GM11168 (cell line): ENCODE measurements around the gene IQCN.

Source experiments
- in situ Hi-C: fragments of 300-500 bp; cut with MboI; formaldehyde crosslinking; loops from one replicate; pipeline ENCODE4 v1.12.0; 2022; ENCODE audit warnings: low sequenced_read_pairs; ENCODE audit not compliant: unreplicated experiment

The IQCN gene

DNA sequence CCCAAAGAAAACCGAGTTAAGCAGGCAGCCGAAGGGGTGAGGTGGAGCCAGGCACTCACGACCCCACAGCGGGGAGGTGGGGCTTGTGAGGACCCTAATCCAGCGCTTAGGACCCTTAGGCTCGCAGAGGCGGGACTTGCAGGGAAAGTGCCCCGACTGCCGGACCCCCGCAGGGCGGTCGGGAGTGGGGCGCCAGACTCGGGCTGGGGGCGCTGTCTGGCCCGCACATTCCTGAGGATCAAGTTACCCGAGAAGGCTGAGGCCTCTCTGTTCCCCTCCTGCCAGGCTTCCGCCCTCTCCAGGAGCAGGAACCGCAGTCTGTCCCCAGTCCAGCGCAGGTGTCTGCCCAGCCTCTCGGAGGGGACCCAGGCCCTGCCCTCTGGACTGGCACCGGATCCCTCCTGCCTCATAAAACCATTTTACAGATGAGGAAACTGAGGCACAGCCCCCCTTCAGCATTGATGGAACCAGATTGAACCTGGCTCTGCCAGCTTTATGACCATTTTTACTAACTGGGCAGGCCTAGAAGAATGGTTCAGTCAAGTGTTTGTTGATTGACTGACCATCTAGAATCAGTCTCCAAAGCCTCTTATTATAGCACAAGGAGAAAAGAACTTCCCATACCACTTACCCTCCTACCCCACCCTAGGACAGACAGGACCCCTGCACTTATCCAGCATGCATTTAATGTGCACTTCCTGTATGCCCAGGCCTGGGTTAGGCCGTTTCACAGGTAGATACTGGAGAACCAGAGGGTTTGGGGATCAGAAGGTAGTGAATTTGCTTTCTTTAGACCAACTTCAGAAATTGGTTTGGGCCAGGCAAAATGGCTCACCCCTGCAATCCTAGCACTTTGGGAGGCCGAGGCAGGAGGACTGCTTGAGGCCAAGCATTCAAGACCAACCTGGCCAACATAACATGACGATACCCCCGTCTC is 13.9 kb upstream of the IQCN start:
- in situ Hi-C loops, result no loop called here

DNA sequence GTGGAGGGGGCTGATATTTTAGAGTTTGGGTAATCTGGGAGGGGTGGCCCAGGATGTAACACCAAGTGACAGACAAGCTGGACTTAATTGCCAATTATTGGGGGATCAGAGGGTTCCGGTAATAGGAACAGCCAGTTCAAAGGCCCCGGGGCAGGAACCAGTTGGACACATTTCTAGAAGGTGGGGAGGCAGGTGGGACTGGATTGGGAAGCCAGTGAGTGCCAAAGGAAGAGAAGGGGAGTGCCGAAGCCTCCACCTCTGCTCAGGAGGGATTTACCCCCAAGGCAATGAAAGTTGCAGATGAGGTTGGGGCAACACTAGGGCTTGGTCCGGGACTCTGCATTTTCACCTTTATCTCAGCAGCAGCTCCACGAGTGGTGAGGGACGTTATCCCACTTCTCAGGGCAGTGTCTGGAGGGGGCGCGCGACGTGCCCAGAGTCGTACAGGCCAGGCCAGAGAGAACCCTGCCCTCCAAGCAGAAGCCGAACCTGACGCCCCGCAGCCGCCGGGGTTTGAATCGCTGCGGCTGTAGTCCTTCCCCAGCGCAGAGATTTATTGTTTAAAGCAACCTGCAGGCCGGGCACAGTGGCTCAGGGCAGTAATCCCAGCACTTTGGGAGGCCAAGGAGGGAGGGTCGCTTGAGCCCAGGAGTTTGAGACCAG is 12.9 kb upstream of the IQCN start:
- in situ Hi-C loops, result no loop called here

DNA sequence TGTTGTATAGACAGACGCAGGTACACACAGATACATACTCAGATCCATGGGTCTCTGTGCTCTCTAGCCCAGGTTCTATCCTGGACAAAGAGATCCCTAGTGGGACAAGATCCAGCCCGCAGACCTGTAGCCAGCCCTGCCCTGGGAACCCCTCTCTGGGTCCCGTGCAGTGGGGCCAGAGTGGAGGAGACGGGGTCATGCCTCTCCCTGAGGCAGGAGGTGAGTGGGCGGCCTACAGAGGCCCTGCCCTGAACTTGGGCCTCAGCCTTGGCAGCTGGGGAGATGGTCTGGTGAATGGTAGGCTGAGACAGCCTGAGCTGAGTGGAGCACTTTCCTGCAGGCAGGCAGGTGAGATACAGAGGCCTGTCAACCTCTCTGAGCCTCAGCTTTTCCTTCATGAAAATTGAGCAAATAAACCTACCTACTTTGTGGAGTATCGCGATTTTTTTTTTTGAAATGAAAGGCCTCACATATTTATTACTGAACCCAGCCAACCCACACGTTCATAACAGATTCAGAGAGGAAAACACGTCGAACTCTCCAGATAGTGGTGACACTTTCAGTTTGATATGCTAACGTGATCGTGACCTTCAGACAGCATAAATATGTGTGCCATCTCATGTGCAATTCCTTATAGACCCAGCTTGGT is 10.6 kb upstream of the IQCN start:
- in situ Hi-C loops, result no loop called here

DNA sequence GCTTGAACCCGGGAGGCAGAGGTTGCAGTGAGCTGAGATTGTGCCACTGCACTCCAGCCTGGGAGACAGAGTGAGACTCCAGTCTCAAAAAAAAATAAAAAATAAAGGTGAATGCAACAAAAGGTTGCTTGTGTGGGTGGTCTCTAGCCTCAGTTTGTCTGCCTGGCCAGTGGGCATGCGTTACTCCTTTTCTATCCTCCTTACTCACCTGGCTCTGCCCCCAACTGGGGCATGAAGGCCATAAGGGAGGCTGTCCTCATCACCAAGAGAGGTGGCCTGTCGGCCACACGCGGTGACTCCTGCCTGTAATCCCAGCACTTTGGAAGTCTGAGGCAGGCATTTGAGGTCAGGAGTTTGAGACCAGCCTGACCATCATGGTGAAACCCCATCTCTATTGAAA is 9.1 kb upstream of the IQCN start:
- in situ Hi-C loops, result no loop called here

DNA sequence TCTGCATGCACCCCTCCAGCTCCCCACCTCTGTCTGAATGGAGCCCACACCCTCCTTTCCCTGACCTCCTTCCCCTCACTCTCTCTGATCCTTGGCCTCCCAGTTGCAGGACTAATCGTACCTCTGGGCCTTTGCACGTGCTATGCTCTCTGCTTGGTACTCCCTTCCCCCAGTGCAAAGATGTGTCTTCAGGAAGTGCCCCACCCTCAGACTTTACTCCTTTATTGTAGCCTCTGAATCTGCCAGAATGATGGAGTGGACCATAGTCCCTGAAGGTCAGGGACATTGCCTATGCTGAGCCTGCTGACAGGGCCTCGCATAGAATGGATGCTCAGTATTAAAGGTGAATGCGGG is 8.5 kb upstream of the IQCN start:
- in situ Hi-C loops, result no loop called here

GRCh38 chr19:18282021-18282787 is 8.0 kb upstream of the IQCN start:
- in situ Hi-C loops, result no loop called here

DNA sequence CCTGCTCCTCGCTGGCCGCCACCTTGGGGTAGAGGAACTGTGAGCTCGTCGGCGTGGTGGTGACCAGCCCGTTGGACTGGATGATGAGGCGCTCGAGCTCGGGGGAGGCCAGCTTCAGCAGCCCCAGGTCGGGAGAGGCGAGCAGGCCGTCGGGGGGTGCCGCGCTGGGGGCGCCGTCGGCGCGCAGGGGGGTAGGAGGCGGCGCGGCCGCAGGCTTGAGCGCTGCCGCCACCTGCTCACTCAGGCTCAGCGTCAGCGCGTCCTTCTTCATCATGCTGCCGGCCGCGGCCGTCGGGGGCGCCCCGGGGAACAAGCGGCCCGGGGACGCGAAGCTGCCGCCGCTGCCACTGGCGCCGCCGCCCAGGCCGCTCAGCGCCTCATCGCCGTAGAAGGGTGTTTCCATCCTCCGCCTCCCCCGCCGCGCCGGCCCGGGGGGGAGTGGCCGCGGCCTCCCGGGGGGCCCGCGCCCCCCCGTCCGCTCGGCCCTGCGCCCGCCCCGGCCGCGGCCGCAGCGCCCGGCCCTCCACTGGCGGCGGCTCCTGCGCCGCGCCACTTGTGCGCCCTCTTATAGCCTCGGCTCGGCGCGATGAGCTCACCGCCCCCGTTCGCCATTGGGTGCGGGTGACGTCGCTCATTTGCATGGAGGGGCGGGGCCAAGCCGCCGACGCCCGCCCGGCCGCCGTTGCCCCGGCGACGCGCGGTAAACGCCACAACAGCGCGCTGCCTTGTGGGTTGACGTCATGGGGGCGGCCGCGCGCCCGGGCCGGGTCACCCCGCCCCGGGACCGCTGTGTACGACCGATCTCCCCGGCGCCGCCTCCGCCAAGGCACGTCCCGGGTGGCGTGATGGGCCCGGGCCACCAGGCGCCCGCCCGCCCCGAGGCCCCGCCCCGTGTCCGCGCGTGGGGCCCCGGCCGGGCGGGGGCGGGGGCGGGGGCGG is 7.1 kb upstream of the IQCN start, which contains the start of gene JUND:
JUND (minus strand) TSS at position 541 of the 939 bp plus-strand sequence; CDS start at position 403, 138 bp downstream.
- in situ Hi-C loops, result no loop called here

DNA sequence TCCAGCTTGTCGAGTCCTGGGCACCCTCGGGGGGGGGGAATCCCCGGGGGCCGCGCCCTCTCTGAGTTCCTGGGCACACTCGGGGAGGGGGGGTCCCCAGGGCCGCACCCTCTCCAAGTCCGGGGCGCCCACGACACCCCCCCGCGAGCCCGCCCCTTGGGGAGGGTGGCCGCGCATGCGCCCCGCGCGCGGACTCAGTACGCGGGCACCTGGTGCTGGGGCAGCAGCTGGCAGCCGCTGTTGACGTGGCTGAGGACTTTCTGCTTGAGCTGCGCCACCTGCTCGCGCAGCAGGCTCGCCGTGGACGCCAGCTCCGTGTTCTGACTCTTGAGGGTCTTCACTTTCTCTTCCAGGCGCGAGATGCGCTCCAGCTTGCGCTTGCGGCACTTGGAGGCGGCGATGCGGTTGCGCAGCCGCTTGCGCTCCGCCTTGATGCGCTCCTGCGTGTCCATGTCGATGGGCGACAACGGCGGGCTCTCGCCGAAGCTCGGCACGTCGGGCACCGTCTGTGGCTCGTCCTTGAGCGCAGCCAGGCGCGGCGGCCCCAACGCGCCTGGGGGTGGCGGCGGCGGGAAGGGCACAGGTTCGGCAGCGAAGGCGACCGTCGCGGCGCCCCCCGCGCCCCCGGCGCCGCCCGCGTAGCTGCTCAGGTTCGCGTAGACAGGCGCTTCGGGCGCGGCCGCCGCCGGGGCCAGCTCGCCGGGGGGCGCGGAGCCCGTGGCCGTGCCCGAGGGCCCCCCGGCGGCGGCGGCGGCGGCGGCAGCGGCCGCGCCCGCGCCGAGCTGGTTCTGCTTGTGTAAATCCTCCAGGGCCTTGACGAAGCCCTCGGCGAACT is 6.2 kb upstream of the IQCN start:
- in situ Hi-C loops, result no loop called here

DNA sequence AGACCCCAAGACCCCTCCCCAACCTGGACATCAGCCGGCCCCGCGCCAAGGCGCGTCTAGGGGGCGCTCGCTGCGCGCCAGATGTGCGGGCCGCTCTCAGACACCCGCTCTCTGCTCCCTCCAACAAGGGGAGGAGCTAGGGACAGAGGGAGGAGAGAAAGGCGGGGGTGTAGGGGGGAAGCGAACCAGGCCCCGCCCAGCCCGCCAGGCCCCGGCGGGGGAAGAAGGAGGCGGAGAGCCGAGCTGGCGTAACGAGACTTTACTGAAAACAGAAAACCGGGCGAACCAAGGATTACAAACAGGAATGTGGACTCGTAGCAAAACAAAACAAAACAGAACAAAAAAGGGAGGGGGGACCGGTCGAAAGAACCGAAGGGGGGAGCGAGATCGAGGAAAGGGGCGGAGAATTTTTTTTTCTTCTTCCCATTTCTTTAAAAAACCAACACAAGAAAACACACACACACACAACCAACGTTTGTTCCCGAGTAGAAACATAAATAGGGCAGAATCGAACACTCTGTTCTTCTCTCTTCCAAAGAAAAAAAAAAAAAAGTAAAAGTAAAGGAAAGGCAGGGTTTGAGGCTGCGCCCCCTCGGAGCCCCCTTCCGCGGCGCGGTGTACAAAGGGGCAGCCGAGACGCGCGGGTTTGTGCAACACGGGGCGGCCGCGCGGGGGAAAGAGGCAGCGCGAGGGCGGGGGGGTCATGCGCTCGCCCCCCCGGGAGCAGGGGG is 5.4 kb upstream of the IQCN start:
- in situ Hi-C loops, result loop anchor here (5.0 kb wide), 1 partner anchor 43 kb away; the partner anchor contains the start of gene LSM4

- in situ Hi-C loops, result loop anchor here (5.0 kb wide), 1 partner anchor 43 kb away; the partner anchor contains the start of gene LSM4
These were observed 4.9 kb upstream of the IQCN start for GRCh38 chr19:18279266-18279515.

GRCh38 chr19:18278521-18279265 is 4.4 kb upstream of the IQCN start:
- in situ Hi-C loops, result loop anchor here (5.0 kb wide), 1 partner anchor 44 kb away; the partner anchor contains the start of gene LSM4

DNA sequence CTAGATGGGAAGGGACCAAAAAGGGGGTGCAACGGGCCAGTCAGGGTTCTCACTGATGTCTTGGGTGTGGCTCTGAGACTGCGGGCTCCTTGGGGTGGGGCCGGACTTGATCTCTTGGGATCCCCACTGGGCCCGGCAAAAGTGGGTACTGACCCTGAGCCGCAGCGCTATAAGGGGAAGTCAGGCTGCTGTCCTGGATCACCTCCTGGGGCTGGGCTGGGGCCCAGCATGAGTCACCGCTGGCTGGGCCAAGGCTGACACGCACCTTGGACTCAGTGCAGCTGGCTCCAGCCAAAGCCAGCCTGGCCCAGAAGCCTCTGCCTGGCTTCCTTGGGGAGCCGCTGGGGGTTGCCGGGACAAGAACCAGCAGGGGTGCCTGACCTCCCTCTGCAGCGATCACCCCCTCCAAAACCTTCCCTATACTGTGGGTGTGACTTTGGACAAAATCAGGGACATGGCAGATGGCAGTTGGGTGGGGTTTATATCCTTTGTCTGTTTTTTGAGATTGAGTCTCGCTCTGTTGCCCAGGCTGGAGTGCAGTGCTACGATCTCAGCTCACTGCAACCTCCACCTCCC is 617 bp upstream of the IQCN start:
- in situ Hi-C loops, result loop anchor here (5.0 kb wide), 1 partner anchor 47 kb away; the partner anchor contains the start of gene LSM4

GRCh38 chr19:18273561-18274218 is 562 bp downstream of the IQCN start:
- in situ Hi-C loops, result no loop called here

DNA sequence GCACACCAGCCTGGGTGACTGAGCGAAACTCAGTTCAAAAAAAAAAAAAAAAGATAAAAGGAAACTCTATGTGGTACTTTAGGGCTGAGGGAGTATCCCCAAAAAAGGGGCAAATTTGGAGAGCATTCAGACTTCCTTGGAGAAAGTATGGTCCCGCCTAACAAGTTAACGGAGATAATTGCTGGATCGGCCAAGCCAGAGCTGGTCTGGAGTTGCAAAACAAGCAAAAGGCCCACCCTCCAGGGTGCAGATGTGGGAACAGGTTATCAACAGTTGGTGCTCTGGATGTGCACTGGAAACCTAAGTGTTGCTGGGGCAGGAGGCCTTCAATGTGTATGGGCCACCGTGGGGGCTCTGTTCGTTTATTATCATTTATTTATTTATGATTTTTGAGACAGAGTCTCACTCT is 2.8 kb downstream of the IQCN start:
- in situ Hi-C loops, result no loop called here

DNA sequence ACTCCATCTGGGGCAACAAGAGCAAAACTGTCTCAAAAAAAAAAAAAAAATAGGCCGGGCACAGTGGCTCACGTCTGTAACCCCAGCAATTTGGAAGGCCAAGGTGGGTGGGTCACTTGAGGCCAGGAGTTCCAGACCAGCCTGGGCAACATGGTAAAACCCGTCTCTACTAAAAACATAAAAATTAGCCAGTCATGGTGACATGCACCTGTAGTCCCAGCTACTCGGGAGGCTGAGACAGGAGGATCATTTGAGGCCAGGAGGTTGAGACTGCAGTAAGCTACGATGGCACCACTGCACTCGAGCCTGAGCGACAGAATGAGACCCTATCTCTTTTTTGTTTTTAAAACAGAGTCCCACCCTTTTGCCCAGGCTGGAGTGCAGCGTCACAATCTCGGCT is 3.9 kb downstream of the IQCN start:
- in situ Hi-C loops, result no loop called here

- in situ Hi-C loops, result no loop called here
These were observed 5.1 kb downstream of the IQCN start for GRCh38 chr19:18269070-18269723.
